Pons (tissue), 1 donor: ENCODE measurements around the gene KIFC1.

Experiments used
- DNase-seq: peaks from one replicate; pipeline ENCODE4 v3.0.0-alpha.2; 2016; ENCODE audit warnings: low spot score

The KIFC1 gene

DNA sequence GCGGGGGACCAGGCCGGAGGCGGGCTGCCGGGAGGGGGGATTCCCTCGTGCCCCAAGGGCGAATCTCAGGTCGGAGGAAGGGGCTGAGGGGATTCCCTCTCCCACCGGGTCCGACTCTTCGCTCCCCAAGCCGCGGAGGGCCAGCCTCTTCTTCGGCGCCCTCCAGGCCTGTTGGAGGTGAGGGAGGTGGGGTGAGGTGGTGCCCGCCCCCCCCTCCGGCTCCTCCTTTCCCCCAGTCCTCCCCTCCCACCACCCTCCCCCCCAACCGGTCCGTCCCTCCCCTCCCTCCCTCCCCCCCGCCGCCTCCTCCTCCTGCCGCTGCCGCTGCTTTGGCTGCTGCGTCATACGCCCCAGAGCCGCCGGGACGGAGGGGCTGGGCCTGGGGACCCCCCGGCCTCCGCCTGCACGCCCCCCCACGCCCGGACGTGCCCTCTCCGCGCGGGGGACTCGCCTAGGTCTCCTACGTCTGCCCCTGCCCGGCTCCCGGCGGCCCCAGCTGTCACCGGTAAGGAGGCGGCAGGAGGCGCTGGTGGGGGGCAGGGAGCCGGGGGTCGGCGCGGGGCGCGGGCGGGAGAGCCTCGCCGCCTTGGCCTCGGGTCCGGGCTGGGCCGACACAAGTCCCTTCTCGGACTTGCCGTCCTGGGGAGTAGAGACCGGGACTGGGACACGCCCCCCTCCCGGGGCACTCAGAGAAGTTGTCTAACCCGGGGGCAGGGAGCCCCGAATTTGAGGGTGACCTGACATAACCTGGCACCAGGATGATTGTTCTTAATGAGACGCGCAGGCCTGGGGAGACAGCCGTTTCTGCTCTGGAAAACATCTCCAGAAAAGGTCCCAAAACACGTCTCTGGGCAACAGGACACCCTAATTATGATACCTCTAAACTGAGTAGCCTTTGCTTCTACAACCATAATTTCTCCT is 19.3 kb downstream of the KIFC1 start, which contains the start of gene PHF1:
Gene PHF1, plus strand, starts transcription at position 304 of the 921 bp plus-strand sequence. CDS start 1,250 bp downstream, outside the sequence.
- no peak for DNase-seq

DNA sequence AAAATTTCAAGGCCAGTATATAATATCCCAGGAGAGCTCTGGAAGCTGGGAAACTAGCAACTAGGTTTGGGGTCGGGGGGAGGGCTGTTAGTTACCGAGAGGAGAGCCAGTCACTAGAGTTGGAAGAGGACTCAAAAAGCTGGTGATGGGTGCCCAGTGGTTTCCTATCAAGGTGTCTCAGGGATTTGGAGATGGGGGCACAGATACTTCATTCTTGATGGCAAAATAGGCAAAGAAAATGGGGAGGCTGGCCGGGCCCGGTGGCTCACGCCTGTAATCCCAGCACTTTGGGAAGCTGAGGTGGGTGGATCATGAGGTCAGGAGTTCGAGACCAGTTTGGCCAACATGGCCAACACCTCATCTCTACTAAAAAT is 20.0 kb downstream of the KIFC1 start:
- DNase-seq = no peak

DNA sequence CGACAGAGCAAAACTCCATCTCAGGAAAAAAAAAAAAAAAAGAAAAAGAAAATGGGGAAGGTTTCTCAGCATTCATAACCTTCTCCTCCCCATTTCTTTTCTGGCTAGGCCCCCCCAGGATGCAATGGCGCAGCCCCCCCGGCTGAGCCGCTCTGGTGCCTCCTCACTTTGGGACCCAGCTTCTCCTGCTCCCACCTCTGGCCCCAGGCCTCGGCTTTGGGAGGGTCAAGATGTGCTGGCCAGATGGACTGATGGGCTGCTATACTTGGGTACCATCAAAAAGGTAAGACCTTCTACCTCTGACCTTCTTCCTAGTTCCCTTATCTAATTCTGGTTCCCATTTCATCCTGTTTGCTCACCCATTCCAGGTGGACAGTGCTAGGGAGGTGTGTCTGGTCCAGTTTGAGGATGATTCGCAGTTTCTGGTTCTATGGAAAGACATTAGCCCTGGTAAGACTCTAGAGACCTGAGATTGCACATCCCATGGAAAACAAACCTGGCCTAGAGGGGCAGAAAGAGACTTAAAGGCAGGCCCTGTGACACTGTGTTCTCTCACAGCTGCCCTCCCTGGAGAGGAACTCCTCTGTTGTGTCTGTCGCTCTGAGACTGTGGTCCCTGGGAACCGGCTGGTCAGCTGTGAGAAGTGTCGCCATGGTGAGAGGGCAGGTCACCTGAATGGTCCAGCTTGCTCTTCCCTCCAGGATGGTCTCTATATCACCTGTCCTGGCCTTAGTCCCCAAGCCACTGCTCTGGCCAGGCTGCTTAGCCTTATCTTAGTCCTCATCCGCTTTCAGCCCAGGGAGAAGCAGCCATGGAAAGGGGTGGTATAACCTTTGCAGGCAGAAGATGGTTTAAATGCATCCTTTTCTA is 20.8 kb downstream of the KIFC1 start:
- no peak for DNase-seq

DNA sequence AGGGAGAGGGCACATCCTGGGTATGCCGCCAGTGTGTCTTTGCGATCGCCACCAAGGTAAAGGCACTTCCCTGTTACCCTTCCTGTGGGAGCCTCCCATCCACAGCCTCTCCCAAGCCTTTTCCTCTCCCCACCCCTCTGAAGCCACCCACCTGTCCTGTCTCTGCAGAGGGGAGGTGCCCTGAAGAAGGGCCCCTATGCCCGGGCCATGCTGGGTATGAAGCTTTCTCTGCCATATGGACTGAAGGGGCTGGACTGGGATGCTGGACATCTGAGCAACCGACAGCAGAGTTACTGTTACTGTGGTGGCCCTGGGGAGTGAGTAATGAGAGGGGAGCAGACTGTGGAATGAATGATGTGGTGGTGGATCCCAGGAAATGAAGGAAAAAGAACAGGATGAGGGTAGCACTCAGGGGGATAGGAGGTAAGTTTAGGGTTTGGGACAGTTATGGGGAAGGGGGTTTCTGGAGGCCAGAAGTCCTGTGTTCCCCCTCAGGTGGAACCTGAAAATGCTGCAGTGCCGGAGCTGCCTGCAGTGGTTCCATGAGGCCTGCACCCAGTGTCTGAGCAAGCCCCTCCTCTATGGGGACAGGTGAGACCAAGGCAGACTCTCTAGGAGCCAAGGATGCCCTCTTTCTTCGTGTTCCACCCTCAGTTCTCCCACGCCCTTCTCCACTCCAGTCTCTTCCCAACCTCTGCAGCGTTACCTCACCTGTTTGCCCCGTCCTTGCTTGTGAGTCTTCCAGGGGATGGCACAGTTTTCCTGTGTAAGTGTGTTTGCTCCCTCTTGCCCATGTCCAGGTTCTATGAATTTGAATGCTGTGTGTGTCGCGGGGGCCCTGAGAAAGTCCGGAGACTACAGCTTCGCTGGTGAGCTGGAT is 21.9 kb downstream of the KIFC1 start:
- no peak for DNase-seq

DNA sequence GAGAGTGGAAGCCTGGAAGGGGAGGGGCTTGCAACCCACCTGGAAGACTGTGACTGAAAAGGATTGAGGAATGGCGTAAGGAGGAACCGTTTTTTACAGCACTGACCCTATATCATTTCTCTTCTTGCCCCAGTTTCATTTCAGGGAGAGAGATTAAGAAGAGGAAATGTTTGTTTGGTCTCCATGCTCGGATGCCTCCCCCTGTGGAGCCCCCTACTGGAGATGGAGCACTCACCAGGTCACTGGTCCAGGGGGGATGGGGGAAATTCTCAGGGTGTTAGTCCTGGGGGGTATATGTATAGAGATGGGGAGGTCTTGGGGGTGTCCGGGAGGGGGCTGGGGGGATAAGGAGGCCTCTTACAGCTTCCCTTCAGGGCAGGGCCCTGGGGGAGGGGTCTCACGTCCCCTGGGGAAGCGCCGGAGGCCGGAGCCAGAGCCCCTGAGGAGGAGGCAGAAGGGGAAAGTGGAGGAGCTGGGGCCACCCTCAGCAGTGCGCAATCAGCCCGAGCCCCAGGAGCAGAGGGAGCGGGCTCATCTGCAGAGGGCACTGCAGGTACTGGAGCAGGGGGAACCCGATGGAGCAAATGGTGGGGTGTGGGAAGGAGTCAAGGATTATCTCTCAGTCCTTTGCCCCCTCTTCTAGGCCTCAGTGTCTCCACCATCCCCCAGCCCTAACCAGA is 23.1 kb downstream of the KIFC1 start:
- DNase-seq = no peak

DNA sequence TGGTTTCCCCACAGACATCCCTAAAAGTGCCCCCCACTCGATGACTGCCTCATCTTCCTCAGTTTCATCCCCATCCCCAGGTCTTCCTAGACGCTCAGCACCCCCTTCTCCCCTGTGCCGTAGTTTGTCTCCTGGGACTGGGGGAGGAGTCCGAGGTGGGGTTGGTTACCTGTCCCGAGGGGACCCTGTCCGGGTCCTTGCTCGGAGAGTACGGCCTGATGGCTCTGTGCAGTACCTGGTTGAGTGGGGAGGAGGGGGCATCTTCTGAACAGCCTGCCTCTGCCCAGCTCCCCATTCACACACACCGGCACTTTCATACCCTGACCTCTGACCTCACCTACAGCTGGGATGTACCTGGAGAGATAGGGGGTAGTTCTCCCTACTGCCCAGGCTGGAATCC is 24.2 kb downstream of the KIFC1 start:
- no peak for DNase-seq

DNA sequence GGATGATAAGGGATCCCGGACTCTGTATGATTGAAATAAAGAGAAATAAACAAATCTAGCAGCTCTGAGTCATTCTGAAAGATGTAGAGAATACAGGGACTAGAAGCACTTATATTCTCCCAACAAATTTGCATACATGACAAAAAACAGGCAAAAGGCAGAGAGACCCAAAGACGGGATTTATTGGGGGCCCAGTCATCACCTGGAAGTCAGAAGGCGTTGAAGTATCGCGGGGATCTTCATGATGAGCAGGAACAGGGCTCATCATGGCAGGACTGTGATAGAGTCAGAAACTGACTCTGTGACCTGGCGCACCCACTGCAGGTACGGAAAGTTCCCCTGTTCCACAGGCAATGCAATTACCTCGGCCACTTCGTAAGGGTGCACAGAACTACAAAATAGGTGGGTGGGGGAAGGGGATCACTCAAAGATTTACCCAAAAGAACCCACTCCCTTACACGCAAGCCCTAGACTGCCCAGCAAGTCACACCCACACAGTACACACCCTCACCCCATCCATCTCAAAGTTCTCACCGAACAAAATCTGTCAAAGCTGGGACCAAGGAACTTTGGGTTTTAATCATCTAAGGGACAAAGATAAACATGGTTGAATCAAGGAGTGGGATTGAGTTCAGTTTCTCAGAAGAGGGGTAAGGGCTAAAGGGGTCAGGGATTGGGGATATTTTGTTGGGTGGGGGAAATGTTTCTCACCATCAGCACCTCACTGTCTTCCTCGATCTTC is 24.9 kb downstream of the KIFC1 start:
- DNase-seq = no peak

DNA sequence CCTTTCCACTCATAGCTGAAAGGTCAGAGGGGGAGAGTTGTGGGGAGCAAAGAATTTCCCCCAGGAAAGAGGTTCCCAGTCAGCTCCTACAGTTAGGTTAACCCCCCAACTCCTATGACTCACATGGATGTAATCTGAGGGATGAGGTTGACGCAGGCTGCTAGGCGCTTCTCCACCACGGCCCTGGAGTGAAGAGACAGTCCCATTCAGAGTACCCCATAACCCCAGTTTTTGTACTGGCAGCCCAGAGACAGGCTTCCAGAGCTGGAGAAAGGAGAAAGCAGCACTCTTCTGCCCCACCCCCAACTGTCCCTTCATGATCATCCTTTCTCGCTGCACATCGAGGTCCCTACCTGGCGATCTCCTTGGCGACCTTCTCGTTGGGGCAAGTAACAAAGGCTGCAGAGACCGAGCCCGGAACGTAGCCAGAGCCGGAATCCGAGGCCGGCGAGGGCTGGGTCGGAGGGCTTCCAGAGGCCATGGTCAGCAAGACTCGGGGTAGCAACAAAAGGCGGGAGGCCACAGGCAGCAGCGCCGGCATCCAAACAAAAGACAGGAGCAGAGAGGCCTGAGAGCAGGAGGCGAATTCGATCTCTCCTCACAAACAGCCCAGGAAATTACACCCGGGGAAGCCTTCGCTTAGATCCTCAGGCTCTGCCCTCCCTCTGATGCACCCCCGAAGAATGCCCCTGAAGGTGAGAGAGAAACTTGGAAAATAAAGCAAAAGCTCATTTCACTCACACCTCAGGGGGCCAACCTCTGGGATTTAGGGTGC is 25.7 kb downstream of the KIFC1 start:
- DNase-seq = no peak

DNA sequence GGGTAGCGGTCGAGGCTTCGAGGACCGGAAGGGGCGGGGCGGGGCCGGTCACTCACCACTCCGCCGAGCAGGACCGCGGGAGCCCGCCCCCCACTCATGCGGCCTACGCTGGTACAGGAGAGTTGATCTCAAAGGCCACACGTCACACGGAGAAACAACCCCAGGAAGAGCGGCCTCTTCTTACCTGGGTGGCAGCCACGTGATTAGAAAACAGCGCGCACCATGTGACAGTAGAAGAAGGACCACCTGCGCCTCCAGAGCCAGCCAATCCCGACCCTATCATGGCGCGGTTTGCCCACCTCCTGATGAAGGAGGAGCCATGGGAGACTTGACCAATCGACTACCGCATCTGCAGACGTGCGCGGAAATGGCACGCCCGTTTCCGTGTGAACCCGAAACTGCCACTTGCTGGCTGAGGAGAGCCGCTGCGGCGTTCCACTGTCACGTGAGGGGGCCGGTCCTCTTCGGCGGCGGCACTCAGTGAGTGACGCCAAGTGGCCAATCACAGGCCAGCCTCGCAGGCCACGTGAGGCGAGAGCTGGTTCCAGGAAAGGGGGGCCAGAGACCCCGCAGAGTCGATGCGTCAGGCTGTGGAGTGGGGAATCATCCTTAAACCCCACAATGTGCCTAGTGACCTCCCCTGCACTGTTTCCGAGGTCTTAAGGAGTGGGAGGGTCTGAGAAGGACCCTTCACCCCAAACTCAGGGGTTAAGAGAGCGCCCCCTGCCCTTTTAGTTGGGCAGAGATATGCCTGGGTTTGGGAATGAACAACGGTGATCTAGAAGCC is 26.5 kb downstream of the KIFC1 start, which contains the start of gene CUTA:
Gene CUTA, minus strand, starts transcription at position 205 of the 787 bp plus-strand sequence. Its CDS starts 107 bp downstream, at position 98.
- DNase-seq = peak; percentile 100

DNA sequence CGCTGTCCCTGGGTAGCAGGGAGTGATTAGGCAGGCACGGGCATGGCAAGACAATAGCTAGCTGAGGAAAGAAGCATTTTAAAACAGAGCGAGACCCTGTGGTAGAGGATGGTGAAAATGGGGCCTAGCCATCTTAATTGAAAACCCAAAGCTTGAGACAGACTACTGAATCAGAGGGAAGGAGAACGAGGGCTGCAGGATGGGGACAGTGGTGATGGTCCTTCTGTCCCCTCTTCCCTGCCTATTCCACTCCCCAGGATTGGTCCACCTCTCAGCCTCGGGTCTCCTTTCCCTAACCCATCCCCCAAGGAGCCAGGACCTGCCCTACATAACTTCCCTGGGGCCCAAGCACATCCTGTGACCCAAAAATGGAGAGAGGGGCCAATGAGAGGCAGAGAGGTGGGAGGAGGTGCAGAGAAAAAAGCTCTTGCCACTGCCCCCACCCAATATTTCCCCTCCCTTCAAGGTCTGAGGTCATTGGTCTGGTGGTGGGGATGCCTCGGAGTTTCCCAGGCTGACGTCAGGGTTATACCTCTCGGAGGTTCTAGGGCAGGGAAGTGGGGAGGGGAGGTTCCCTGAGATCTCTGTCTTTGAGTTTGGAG is 27.2 kb downstream of the KIFC1 start:
- no peak for DNase-seq

DNA sequence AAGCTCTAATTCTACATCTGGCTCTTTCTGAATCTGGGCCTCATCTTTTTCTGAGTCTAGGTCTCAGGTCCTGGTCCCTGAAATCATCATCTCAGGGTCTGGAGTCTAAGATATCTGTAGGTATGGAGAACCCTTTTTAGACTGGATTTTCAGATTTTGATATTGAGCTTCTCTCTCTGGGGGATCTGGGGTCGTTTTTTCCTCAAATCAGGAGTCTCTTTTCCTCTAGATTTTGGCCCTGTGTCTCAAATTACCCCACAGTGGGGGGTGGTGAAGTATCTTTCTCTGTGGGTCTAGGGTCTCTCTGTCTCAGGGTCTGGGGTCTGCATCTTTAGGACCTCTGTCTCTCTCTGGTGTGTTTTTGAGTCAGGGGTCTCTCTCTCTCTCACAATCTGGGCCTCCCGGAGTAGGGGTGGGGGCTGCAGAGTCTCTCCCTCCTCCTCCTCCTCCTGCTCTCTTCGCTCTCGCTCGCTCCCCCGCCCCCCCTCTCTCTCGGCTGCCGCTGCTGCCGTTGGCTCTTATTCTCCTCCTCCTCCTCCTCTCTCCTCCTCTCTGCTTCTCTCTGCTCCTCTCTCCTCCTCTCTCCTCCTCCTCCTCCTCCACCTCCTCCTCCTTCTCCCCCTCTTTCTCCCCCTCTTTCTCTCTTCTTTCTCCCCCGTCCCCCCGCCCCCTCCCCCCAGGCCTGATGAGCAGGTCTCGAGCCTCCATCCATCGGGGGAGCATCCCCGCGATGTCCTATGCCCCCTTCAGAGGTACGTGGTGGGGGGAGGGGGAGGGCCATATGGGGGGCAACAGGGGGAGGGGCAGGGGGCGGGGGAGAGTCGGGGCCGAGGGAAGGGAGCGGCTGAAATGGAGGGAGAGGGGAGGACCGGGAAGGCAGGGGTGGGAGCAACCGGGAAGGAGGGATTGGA is 28.2 kb downstream of the KIFC1 start, which contains the start of gene SYNGAP1:
Gene SYNGAP1, plus strand, starts transcription at position 486 of the 911 bp plus-strand sequence. Its CDS starts 200 bp downstream, at position 686.
- no peak for DNase-seq

DNA sequence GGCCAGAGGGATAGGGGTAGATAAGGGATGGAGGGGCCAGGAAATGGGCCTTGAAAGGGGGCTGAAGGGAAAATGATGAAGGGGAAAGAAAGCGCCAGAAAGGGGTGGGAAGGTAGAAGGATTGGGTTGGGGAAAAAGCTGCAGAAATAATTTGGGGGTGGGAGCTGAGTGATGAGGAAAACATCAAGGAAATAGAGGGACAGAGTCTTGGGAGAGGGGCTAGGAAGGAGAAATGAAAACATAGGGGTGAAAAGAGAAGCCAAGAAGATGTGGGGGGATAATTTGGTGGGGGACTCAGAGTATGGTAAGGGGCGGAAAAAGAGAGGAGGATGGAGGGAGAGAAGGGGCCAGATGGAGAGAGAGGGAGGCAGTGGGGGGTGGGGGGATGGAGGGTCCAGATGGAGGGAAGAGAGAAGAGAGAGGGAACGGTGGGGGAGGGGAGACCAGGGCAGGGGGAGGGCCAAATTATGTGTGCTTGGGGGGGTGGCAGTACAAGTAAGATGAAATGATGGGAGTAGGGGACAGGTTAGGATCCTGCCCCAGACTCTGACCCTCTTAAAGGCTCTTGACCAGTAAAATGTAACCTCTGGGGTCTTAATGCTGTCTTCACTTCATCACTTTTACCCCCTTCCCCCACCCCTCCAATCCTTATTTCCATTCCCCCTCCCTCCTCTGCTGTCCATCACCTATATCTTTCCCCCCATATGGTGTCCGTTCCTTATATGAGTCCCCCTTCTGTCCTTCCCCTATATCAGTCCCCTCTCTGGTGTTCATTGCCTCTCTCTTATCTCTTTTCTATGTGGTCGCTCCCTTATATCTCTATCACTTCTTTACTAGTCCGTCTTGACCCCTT is 29.1 kb downstream of the KIFC1 start:
- DNase-seq = no peak

DNA sequence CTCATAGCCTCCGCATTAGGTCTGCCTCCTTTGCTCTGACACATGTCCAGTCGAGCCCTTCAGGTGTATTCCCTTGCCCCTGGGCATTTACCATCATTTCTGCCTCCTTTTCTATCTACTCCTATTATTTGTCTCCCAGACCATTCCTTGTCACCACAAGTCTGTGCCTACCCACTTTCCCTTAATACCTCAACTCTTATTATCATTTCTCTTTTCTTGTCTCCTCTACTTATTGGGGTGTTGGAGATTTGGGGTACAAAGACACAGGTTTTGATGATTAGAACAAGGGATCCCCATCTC is 29.7 kb downstream of the KIFC1 start:
- no peak for DNase-seq

DNA sequence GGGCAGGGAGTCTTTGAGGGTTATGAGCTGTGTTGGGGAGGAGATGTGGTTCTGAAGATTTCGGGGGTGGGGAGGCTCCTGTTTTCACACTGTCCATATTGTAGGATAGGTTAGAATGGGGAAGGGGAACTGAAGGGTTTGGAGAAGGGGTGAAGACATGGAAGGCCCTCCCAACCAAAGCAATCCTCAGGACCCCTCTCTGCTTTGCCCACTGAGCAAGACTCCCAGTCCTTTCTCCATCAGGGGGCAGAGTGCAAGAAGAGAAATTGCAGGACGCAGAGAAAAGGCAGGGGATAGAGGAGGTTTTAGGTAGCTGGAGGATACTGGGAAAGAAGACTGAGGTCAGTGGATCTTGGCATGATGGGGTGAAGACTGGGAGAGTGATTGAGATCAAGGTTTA is 32.2 kb downstream of the KIFC1 start:
- no peak for DNase-seq

DNA sequence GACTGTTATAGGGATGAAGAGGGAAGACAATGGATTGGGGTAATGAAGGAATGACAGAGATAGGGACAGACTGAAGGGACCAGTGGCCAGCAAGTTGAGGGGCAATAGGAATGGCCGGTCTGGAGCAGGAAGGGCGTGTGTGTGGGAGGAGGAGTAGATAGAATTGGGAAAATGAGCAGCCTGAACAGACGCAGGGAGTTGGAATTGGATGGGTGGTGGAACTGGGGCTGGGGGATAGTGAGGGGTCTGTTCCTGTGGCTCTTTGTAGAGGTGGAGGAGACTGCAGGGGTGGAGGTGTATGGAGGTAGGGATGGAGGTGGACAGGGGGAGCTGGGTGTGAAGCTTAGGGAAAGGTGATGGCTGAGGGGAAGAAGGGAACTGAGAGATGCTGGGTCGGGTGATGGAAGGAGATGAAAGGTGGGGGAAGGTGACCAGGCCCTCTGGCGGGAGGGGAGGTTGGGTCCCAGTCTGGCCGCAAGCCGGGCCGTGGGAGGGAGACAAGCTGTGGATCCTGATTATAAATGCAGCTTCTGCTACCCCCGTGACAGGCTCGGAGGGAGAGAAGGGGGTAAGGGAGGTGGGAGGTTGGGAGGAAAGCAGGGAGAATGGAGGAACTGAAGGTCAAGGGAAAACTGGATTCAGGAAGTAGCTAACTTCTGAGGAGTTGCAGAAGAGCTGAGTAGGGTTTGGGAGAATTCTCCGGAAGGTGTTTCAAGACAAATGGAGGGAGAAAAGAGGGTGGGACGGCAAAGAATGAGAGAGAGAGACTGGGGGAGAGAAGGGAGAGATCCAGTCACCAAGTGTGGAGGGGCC is 33.4 kb downstream of the KIFC1 start:
- no peak for DNase-seq
